Spleen (tissue), 11 donors: ENCODE measurements around the gene WDCP. TPM values are rescaled to one million over a fixed set of nuclear protein-coding genes. Genes with fewer than 3 reads are reported as not detected.

ENCODE experiments used
- DNase-seq: peaks from one replicate; pipeline ENCODE4 v3.0.0-alpha.2; 2020
- H3K27ac ChIP-seq, 8 donors: fragments of 200-600 bp; sonication (generic) in 7 of 8; 1 replicate in 4 of 8; 2 replicates in 4 of 8; pipeline versions ENCODE4 v1.5.0 to v1.8.0; 2016 to 2021; ENCODE audit warnings: inconsistent platforms in 4 of 8, mild to moderate bottlenecking in 4 of 8, moderate library complexity in 1 of 8
- H3K27me3 ChIP-seq, 7 donors: fragments of 200-600 bp; sonication (generic) in 6 of 7; replicated peaks in 1 of 7; 1 replicate in 4 of 7; 2 replicates in 3 of 7; pipeline versions ENCODE4 v1.5.0 to v1.8.0; 2016 to 2021; ENCODE audit warnings: inconsistent platforms in 3 of 7, mild to moderate bottlenecking in 1 of 7
- H3K36me3 ChIP-seq, 6 donors: fragments of 200-600 bp; sonication (generic) in 5 of 6; 1 replicate in 4 of 6; 2 replicates in 2 of 6; pipeline versions ENCODE4 v1.5.0 to v1.8.0; 2016 to 2021; ENCODE audit warnings: inconsistent platforms in 2 of 6
- H3K4me1 ChIP-seq, 6 donors: fragments of 200-600 bp; sonication (generic) in 5 of 6; 1 replicate in 3 of 6; 2 replicates in 3 of 6; pipeline versions ENCODE4 v1.5.0 to v1.8.0; 2016 to 2021; ENCODE audit warnings: inconsistent platforms in 3 of 6
- H3K4me3 ChIP-seq, 8 donors: fragments of 200-600 bp; sonication (generic) in 7 of 8; 1 replicate in 4 of 8; 2 replicates in 4 of 8; pipeline versions ENCODE4 v1.5.0 to v1.8.0; 2016 to 2021; ENCODE audit warnings: inconsistent platforms in 4 of 8, mild to moderate bottlenecking in 4 of 8, moderate library complexity in 2 of 8
- H3K9me3 ChIP-seq, 8 donors: fragments of 200-600 bp; sonication (generic) in 7 of 8; 1 replicate in 4 of 8; 2 replicates in 4 of 8; pipeline versions ENCODE4 v1.5.0 to v1.8.0; 2016 to 2021; ENCODE audit warnings: inconsistent platforms in 4 of 8
- POLR2A ChIP-seq, 3 donors: fragments of 450-650 bp; IDR thresholded peaks; one replicate each; pipeline ENCODE4 v1.5.1; 2017; ENCODE audit warnings: antibody characterized with exemption in 3 of 3, mild to moderate bottlenecking in 1 of 3
- POLR2AphosphoS5 ChIP-seq, 3 donors: sonication (generic); formaldehyde crosslinking; IDR thresholded peaks; one replicate each; pipeline ENCODE4 v1.5.1; 2017; ENCODE audit warnings: antibody characterized with exemption in 3 of 3
- WGBS, 5 donors: extraction: QIAGEN DNeasy Blood & Tissue Kit in 3 of 5; methylation state at CpG; one replicate each; pipeline versions ENCODE4 v1.1.5 to v1.1.7; 2013 to 2018; 5-methylcytosine and 5-hydroxymethylcytosine counted together
- intact Hi-C: fragments of 100-400 bp; cut with DNase I; formaldehyde crosslinking; loops from one replicate; pipeline ENCODE4 v1.15.0; 2023; ENCODE audit warnings: low total_unique reads
- polyA plus RNA-seq, 3 donors: library from polyadenylated mRNA; stranded (reverse); fragments of 200-250 nt; gene quantifications; one replicate each; pipeline ENCODE4 v1.2.1, GENCODE V29; 2013
- total RNA-seq, 7 donors: library from RNA; depleted of rRNA in 3 of 7; stranded (reverse); fragments of >200 nt in 3 of 7; fragmentation: NEBNext Ultra II Directional in 4 of 7; extraction: Animal tissue kit (Norgen Biotek cat#: 25700) in 4 of 7; gene quantifications; one replicate each; pipeline versions ENCODE4 v1.1.0 to v1.2.1, GENCODE V29; 2016 to 2021
- TF ChIP-seq, protein P1 (sequence below), 11 experiments: fragments of 200-600 bp in 7 of 11; fragments of 450-650 bp in 4 of 11; sonication (generic) in 4 of 11; IDR thresholded peaks in 8 of 11; conservative IDR thresholded peaks in 3 of 11; 1 replicate in 7 of 11; 2 replicates in 4 of 11; pipeline versions ENCODE4 v1.4.0 to v1.8.0; 2016 to 2021; ENCODE audit warnings: antibody characterized with exemption in 11 of 11, inconsistent platforms in 4 of 11, mild to moderate bottlenecking in 1 of 11
- donor health status: healthy with polysubstance abuse.
- donor health status: DM: no; HTN: no; CAD: no; lungs with moderate emphysema.
- donor health status: DM: no; HTN: no; CAD: no.
- donor health status: Bipolar disorder and iron deficiency.
- donor health status: healthy.
- donor health status: DM: no; HTN: no; CAD: no.
- donor health status: DM: yes; HTN: yes; CAD: no.

WDCP gene
- total and polyA plus RNA-seq, 10 donors = 2.9 to 13.1 (median 9.0) TPM

DNA sequence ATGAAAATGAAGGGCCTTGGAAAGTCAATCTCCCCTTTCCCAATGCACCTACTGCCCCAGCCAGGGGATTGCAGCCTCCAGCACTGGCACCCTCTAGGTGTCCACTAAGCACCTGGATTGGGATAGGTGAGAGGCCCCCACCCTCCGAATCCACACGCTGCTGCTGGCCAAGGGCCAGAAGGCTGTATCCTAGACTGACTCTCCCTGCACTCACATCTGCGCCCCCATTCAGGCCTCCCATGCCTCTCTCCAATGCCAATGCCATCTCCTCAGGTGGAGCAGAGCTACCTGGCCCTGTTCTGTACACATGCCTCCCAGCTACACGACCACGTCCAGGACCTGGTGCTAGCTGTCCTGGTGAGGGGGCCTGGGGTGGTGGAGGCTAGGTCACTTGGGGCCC, 27.5 kb downstream of the WDCP start:
- no peak for DNase-seq
- H3K36me3 ChIP-seq = peaks cover 0 to 33% (median 20%) of the 10 kb centered on the region in 6 donors
- intact Hi-C loops = no loop called here
- no peaks in the 10 kb centered on the region for H3K27me3 ChIP-seq
- no peaks in the 10 kb centered on the region for H3K4me1 ChIP-seq
- no peak overlapping the region for H3K4me3 ChIP-seq
- no peak overlapping the region for H3K27ac ChIP-seq
- TF ChIP-seq, protein P1, sequence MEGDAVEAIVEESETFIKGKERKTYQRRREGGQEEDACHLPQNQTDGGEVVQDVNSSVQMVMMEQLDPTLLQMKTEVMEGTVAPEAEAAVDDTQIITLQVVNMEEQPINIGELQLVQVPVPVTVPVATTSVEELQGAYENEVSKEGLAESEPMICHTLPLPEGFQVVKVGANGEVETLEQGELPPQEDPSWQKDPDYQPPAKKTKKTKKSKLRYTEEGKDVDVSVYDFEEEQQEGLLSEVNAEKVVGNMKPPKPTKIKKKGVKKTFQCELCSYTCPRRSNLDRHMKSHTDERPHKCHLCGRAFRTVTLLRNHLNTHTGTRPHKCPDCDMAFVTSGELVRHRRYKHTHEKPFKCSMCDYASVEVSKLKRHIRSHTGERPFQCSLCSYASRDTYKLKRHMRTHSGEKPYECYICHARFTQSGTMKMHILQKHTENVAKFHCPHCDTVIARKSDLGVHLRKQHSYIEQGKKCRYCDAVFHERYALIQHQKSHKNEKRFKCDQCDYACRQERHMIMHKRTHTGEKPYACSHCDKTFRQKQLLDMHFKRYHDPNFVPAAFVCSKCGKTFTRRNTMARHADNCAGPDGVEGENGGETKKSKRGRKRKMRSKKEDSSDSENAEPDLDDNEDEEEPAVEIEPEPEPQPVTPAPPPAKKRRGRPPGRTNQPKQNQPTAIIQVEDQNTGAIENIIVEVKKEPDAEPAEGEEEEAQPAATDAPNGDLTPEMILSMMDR (IDR thresholded peaks at IDR 0.05 in 8 of 11, conservative IDR thresholded peaks at IDR 0.05 in 3 of 11) = no peak
- no peak for TF ChIP-seq POLR2AphosphoS5 (IDR thresholded peaks at IDR 0.05)
- no peak for TF ChIP-seq POLR2A (IDR thresholded peaks at IDR 0.05)
- WGBS, 5 donors = 90 to 97% (median 95%) methylated on average over 5 of the region's 5 CpGs
- H3K9me3 ChIP-seq = no peaks in the 10 kb centered on the region

DNA sequence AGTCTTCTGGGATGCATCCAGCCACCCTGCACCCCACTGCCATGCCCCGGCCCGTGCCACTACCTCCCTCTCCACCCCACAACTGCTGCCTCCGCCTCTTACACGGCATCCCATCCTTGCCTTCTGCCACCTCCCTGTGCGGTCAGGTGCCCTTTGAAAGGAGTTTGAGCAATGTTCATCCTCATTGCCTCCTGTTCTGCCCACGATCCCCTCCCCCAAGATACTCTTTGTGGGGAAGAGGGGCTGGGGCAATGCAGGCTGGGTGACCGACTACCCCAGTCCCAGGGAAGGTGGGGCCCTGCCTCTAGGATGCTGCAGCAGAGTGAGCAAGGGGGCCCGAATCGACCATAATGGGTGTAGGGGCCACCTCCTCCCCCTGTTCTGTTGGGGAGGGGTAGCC, 28.9 kb downstream of the WDCP start:
- Histone ChIP-seq H3K36me3 (peaks cover 0 to 18% (median 8%) of the 10 kb centered on the region in 6 donors), H3K9me3 (no peaks in the 10 kb centered on the region), H3K27ac (no peak overlapping the region), H3K27me3 (no peaks in the 10 kb centered on the region), H3K4me3 (no peak overlapping the region), H3K4me1 (no peaks in the 10 kb centered on the region)
- TF ChIP-seq POLR2A (IDR thresholded peaks at IDR 0.05) (no peak), POLR2AphosphoS5 (IDR thresholded peaks at IDR 0.05) (no peak)
- TF ChIP-seq, protein P1 (IDR thresholded peaks at IDR 0.05 in 8 of 11, conservative IDR thresholded peaks at IDR 0.05 in 3 of 11) = no peak
- intact Hi-C loops = no loop called here
- no peak for DNase-seq
- WGBS, 5 donors = 86 to 92% (median 89%) methylated on average over 9 of the region's 9 CpGs

DNA sequence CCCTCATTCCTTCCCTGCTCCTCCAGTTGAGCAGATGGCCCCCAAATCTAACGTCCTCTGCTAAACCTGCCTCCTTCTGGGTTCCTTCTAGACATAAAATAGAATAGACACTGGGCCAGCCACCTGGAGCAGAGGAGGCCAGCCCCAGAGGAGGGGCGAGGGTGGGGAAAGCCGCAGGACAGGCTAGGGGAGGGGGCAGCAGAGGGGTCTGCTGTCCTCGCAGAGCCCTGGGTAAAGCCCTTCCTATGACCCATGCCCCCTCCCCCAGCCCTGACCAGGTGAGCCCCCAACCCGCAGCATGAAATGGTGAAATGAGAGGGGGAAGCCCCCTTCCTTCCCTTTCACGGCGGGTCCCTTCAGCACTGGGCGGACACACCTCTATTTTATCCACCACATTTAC, 29.5 kb downstream of the WDCP start:
- TF ChIP-seq POLR2AphosphoS5 (IDR thresholded peaks at IDR 0.05) = no peak
- TF ChIP-seq, protein P1 (IDR thresholded peaks at IDR 0.05 in 8 of 11, conservative IDR thresholded peaks at IDR 0.05 in 3 of 11) = no peak
- no peak for TF ChIP-seq POLR2A (IDR thresholded peaks at IDR 0.05)
- H3K27me3 ChIP-seq = no peaks in the 10 kb centered on the region
- peaks cover 0 to 13% (median 3%) of the 10 kb centered on the region in 6 donors for H3K36me3 ChIP-seq
- no peaks in the 10 kb centered on the region for H3K4me1 ChIP-seq
- H3K4me3 ChIP-seq = no peak overlapping the region
- DNase-seq = no peak
- intact Hi-C loops = no loop called here
- H3K9me3 ChIP-seq = no peaks in the 10 kb centered on the region
- WGBS, 5 donors = 81 to 91% (median 84%) methylated on average over 7 to 8 of the region's 8 CpGs
- no peak overlapping the region for H3K27ac ChIP-seq

GRCh38 chr2:24016853-24017703, 30.1 kb downstream of the WDCP start:
- Histone ChIP-seq H3K4me3 (no peak overlapping the region), H3K4me1 (no peaks in the 10 kb centered on the region), H3K27me3 (no peaks in the 10 kb centered on the region), H3K27ac (no peak overlapping the region), H3K36me3 (peaks cover 0 to 7% (median 0%) of the 10 kb centered on the region in 6 donors), H3K9me3 (no peaks in the 10 kb centered on the region)
- WGBS, 5 donors = 81 to 95% (median 89%) methylated on average over 22 to 35 of the region's 35 CpGs
- no peak for TF ChIP-seq POLR2AphosphoS5 (IDR thresholded peaks at IDR 0.05)
- TF ChIP-seq POLR2A (IDR thresholded peaks at IDR 0.05) = no peak
- TF ChIP-seq, protein P1 (IDR thresholded peaks at IDR 0.05 in 8 of 11, conservative IDR thresholded peaks at IDR 0.05 in 3 of 11) = no peak
- no peak for DNase-seq
- intact Hi-C loops = no loop called here
